ENCODE measurements around the gene NISCH.

The NISCH gene

GRCh38 chr3:52479877-52480575 is 24.6 kb downstream of the NISCH start:
- Histone ChIP-seq H3K14ac (ENCODE audit: low read length) (no peak overlapping the region), H3K4me1 (ENCODE audit: control insufficient read depth in 2 of 2, insufficient read depth in 1 of 2, low read depth in 1 of 2, low read length in 2 of 2) (peaks cover 4 to 17% of the 10 kb centered on the region in 2 donors), H3K36me3 (replicated peaks in 1 of 2; ENCODE audit: control insufficient read depth in 2 of 2, insufficient read depth in 2 of 2, low read length in 2 of 2) (peaks cover 69 to 98% of the 10 kb centered on the region in 2 donors), H2BK12ac (ENCODE audit: low read length) (no peak overlapping the region), H3K9me3 (replicated peaks in 1 of 2; ENCODE audit: control insufficient read depth in 2 of 2, insufficient read depth in 1 of 2, low read depth in 1 of 2, low read length in 2 of 2) (no peaks in the 10 kb centered on the region), H3K27ac (replicated peaks; ENCODE audit: low read length) (no peak overlapping the region), H3K27me3 (ENCODE audit: control insufficient read depth in 3 of 3, insufficient read depth in 3 of 3, low read depth in 1 of 3, low read length in 3 of 3) (no peaks in the 10 kb centered on the region), H2BK120ac (ENCODE audit: low read depth, low read length) (no peak overlapping the region), H4K8ac (ENCODE audit: low read depth, low read length) (no peak overlapping the region), H3K4me3 (ENCODE audit: low read length in 2 of 2) (no peak overlapping the region), H2BK5ac (ENCODE audit: low read length) (no peak overlapping the region), H2BK15ac (ENCODE audit: low read length) (no peak overlapping the region), H4K91ac (ENCODE audit: low read depth, low read length, poor library complexity) (no peak overlapping the region), H3K79me1 (ENCODE audit: low read depth, low read length) (peaks cover 1% of the 10 kb centered on the region), H3K4me2 (ENCODE audit: insufficient read depth, low read length, poor library complexity, severe bottlenecking) (no peak overlapping the region), H2AK5ac (ENCODE audit: low read depth, low read length) (no peak overlapping the region), H3K18ac (ENCODE audit: low read length) (no peak overlapping the region), H2AFZ (ENCODE audit: low read length) (no peak overlapping the region), H3K23ac (ENCODE audit: low read depth, low read length, poor library complexity) (no peak overlapping the region), H3K4ac (ENCODE audit: low read length) (no peak overlapping the region), H3K9ac (ENCODE audit: low read depth, low read length, poor library complexity) (no peak overlapping the region)
- no peak for DNase-seq (ENCODE audit: low spot score)
- no CpG with 5 or more reads among the region's 16 CpGs for WGBS, 2 donors (ENCODE audit: extremely low coverage in 2 of 2, insufficient read length in 2 of 2, insufficient replicate concordance in 1 of 2)

- H3K4me2 ChIP-seq (ENCODE audit: insufficient read depth, low read length, poor library complexity, severe bottlenecking), result no peak overlapping the region
- no peak overlapping the region for H2BK15ac ChIP-seq (ENCODE audit: low read length)
- H3K18ac ChIP-seq (ENCODE audit: low read length), result no peak overlapping the region
- H3K4ac ChIP-seq (ENCODE audit: low read length), result no peak overlapping the region
- H3K4me3 ChIP-seq (ENCODE audit: low read length in 2 of 2), result no peak overlapping the region
- no peak overlapping the region for H2BK5ac ChIP-seq (ENCODE audit: low read length)
- H3K27me3 ChIP-seq (ENCODE audit: control insufficient read depth in 3 of 3, insufficient read depth in 3 of 3, low read depth in 1 of 3, low read length in 3 of 3), result no peaks in the 10 kb centered on the region
- no peak overlapping the region for H3K23ac ChIP-seq (ENCODE audit: low read depth, low read length, poor library complexity)
- no peak overlapping the region for H4K8ac ChIP-seq (ENCODE audit: low read depth, low read length)
- H3K36me3 ChIP-seq (replicated peaks in 1 of 2; ENCODE audit: control insufficient read depth in 2 of 2, insufficient read depth in 2 of 2, low read length in 2 of 2), result peaks cover 75 to 98% of the 10 kb centered on the region in 2 donors
- peaks cover 1% of the 10 kb centered on the region for H3K79me1 ChIP-seq (ENCODE audit: low read depth, low read length)
- no peak overlapping the region for H2BK120ac ChIP-seq (ENCODE audit: low read depth, low read length)
- no peak overlapping the region for H3K14ac ChIP-seq (ENCODE audit: low read length)
- H2AFZ ChIP-seq (ENCODE audit: low read length), result no peak overlapping the region
- no peak overlapping the region for H3K27ac ChIP-seq (replicated peaks; ENCODE audit: low read length)
- H3K9ac ChIP-seq (ENCODE audit: low read depth, low read length, poor library complexity), result no peak overlapping the region
- WGBS, 2 donors (ENCODE audit: extremely low coverage in 2 of 2, insufficient read length in 2 of 2, insufficient replicate concordance in 1 of 2), result no CpG with 5 or more reads among the region's 27 CpGs
- DNase-seq (ENCODE audit: low spot score), result no peak
- no peak overlapping the region for H2AK5ac ChIP-seq (ENCODE audit: low read depth, low read length)
- no peak overlapping the region for H2BK12ac ChIP-seq (ENCODE audit: low read length)
- peaks cover 4 to 18% of the 10 kb centered on the region in 2 donors for H3K4me1 ChIP-seq (ENCODE audit: control insufficient read depth in 2 of 2, insufficient read depth in 1 of 2, low read depth in 1 of 2, low read length in 2 of 2)
- H4K91ac ChIP-seq (ENCODE audit: low read depth, low read length, poor library complexity), result no peak overlapping the region
- H3K9me3 ChIP-seq (replicated peaks in 1 of 2; ENCODE audit: control insufficient read depth in 2 of 2, insufficient read depth in 1 of 2, low read depth in 1 of 2, low read length in 2 of 2), result no peaks in the 10 kb centered on the region
Measured at GRCh38 chr3:52480768-52481715, 25.6 kb downstream of the NISCH start.

- Histone ChIP-seq H2BK12ac (ENCODE audit: low read length) (no peak overlapping the region), H4K91ac (ENCODE audit: low read depth, low read length, poor library complexity) (no peak overlapping the region), H3K4me2 (ENCODE audit: insufficient read depth, low read length, poor library complexity, severe bottlenecking) (no peak overlapping the region), H2BK15ac (ENCODE audit: low read length) (no peak overlapping the region), H2AFZ (ENCODE audit: low read length) (no peak overlapping the region), H3K18ac (ENCODE audit: low read length) (no peak overlapping the region), H2BK120ac (ENCODE audit: low read depth, low read length) (no peak overlapping the region), H3K27ac (replicated peaks; ENCODE audit: low read length) (no peak overlapping the region), H3K14ac (ENCODE audit: low read length) (no peak overlapping the region), H2AK5ac (ENCODE audit: low read depth, low read length) (no peak overlapping the region), H3K9me3 (replicated peaks in 1 of 2; ENCODE audit: control insufficient read depth in 2 of 2, insufficient read depth in 1 of 2, low read depth in 1 of 2, low read length in 2 of 2) (no peaks in the 10 kb centered on the region), H3K23ac (ENCODE audit: low read depth, low read length, poor library complexity) (peak overlapping the region; percentile 82), H3K27me3 (ENCODE audit: control insufficient read depth in 3 of 3, insufficient read depth in 3 of 3, low read depth in 1 of 3, low read length in 3 of 3) (no peaks in the 10 kb centered on the region), H3K4me3 (ENCODE audit: low read length in 2 of 2) (no peak overlapping the region), H3K4me1 (ENCODE audit: control insufficient read depth in 2 of 2, insufficient read depth in 1 of 2, low read depth in 1 of 2, low read length in 2 of 2) (peaks cover 4 to 18% of the 10 kb centered on the region in 2 donors), H2BK5ac (ENCODE audit: low read length) (no peak overlapping the region), H3K36me3 (replicated peaks in 1 of 2; ENCODE audit: control insufficient read depth in 2 of 2, insufficient read depth in 2 of 2, low read length in 2 of 2) (peaks cover 74 to 98% of the 10 kb centered on the region in 2 donors), H3K9ac (ENCODE audit: low read depth, low read length, poor library complexity) (no peak overlapping the region), H3K4ac (ENCODE audit: low read length) (no peak overlapping the region), H4K8ac (ENCODE audit: low read depth, low read length) (no peak overlapping the region), H3K79me1 (ENCODE audit: low read depth, low read length) (peaks cover 1% of the 10 kb centered on the region)
- peak; percentile 12 for DNase-seq (ENCODE audit: low spot score)
- WGBS, 2 donors (ENCODE audit: extremely low coverage in 2 of 2, insufficient read length in 2 of 2, insufficient replicate concordance in 1 of 2), result no CpG with 5 or more reads among the region's 23 CpGs
Measured at GRCh38 chr3:52481819-52482521, 26.6 kb downstream of the NISCH start.

Data from neuronal stem cell (in vitro differentiated cells).